Fibroblast of skin of scalp (primary cell): ENCODE data around the gene TSPAN18.

Experiments
- DNase-seq: peaks from one replicate; pipeline ENCODE4 v3.0.0-alpha.2; 2013

TSPAN18 gene

DNA sequence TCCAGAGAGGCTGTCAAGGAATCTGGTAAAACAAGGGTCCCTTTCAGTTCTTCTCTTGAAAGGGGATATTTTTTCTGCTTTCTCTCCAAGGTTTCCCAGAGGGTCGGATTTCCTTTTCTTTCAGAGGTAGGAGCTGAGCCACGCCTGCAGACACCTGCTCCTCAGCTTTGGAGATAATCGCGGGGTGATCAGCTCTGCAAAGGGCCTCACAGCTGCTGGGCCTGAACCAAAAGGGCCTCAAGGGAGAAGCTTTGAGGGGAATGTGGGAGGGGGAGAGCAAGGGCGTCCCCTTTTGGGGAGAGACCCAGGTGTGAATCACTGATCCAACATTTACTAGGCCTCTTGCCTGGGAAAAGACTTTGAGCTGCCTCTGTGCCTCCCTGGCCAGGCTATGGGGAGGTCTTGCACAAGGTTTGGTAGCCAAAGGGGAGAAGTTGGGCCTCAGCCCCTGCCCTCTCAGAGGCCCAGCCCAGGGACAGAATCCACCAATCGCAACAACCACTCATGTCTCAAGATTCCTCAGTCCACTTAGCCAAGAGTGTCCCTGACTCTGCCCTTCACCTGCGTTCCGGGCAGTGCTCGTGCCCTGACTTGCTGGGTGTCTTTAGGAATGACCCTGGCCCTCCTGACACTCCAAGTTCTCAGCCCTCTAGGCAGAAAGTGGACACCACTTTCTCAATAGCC is 237.9 kb downstream of the TSPAN18 start:
- DNase-seq: no peak

DNA sequence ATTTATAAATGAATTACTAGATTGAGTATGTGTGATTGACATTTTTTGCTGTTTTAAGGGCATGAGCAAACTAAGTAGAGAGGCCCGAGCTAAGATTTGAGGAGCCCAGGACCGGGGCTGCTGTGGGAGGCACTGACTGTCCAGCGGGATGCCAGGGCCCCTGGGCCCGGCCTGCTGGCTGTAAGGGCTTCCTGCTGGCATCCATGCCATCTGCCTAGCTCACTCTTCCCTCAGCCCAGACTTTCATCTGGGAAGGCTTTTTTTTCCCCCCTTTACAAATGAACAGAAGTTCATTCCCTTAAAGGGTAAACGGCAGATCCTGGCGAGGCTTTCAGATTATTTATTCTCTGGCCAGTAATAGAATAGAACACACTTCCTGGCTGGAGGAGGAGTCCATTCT is 239.9 kb downstream of the TSPAN18 start:
- DNase-seq: no peak

DNA sequence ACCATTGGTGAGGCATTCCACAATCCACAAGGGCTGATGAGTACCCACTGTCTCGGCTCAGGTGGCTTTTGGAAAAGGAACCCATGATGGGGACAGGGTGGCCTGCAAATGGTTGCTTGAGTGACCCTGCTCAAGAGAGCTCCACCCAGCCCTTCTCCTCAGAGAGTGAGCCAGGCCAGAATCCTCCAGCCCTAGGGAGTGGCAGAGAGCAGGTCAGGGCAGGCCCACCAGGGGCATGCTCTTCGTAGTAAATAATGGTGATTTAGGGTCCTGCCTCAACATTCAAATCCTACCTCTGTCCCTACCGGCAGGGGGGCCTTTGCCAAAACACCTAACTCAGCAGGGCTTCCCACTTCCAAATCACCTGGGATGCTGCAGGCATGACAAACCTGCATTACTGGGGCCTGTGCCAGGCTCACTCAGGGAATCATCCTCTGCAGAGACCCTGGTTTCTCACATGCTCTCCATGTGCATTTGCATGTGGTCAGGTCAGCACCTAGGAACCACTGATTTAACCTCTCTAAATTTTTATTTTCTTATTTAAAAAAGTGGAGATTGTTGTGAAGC is 241.3 kb downstream of the TSPAN18 start:
- DNase-seq: no peak

DNA sequence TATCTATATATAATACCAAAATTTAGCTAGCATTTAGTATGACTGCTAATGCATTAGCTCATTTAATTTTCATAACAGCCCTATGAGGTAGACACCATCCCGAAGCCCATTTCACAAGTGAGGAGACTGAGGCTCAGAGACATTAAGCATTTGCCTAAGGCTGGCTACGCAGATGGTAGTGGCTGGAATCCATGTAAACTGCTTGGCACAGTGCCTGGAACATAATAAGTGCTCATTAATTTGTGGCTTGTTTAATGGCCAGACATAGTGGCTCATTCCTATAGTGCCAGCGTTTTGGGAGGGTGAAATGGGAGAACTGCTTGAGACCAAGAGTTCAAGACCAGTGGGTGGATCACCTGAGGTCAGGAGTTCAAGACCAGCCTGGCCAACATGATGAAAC is 241.7 kb downstream of the TSPAN18 start:
- no peak for DNase-seq

DNA sequence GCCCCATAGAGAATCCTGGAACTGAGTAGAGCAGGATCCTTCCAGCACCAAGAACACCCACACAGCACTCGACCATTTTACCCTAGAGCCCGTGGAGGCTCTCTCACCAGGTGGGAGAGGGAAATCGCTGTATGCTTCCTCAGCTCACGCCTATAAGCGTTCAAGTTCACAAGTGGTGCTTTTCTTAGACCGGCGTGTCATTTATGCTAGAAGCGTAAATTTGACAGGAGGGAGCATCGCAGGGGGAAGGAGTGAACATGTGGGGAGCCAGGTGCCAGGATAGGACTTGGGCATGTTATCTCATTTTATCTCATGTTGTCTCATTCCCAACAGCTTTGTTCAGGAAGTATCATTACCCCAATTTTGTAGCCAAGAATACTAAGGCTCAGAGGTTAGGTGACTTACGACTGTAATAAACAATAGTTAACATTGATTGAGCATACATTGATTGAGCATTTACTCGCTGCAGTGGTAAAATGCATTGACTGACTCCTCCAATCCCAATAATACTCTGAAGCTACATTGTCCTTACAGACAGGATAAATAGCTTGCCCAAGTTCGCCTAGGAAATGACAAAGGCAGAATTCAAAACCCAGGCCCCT is 243.0 kb downstream of the TSPAN18 start:
- no peak for DNase-seq

DNA sequence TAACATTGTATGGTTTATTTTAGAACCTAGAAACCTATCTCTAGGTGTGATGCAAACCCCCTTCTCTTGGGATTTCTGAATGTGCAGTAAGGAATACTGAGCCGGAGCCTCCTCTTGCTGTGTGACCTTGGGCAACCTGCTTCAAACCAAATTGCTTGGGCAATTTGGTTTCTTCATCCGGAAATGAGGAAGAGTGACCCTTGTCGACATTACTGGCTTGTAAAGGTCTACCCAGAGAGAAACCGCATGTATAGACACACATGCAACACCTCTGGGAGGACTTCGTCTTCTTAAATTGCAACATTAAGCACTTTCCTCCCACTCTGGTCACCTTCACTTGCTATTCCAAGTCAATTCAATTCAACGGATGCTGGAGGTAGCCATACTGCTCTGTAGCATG is 243.5 kb downstream of the TSPAN18 start:
- no peak for DNase-seq

DNA sequence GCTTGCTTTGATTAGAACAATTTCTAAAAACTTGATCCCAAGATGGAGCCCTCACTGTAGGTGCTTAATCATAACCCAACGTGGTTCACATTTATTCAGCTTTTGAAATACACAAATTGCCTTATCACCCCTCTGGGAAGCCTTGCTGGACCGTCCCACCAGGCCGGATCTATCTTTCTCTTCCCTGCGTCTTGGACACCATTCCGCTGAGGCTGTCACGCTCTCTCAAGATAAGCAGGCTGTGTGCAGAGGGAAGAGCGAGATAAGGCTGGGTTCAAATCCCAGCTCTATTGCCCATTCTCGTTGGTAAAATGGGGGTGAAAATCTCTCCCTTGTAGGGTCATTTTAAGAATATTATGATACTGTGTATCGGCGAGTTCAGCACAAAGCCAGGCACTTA is 244.4 kb downstream of the TSPAN18 start:
- DNase-seq: no peak

DNA sequence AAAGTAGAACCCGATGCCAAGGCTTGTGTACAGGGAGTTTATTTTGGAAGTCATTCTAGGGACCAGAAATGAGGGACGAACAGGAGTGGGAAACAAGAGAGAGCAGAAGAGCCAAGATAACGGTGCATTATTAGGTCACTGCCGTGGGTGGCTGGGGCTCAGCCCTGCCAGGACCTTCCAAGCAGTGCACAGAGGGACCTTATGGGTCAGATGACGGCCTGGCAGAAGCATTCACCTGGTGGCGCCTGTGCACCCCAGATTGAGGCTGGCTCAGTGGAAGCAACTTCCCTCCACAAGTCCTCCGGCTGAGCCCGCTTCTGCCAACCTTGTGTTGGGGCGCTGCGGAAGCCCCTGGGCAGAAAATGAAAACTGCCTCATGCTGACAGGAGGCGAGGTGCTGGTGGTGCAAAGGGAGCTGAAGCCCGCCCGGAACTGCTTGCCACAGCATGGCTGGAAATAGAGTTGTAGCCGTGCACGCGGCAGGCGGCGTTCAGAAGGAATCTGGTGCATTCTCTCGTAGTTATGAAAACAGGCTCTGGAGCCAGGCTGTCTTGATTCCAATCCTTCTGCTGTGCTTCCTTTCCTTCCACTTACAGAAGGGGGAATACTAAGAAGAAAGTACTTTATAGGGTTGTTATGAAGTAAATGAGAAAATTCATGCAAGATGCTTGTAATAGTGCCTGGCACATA is 246.1 kb downstream of the TSPAN18 start:
- no peak for DNase-seq

DNA sequence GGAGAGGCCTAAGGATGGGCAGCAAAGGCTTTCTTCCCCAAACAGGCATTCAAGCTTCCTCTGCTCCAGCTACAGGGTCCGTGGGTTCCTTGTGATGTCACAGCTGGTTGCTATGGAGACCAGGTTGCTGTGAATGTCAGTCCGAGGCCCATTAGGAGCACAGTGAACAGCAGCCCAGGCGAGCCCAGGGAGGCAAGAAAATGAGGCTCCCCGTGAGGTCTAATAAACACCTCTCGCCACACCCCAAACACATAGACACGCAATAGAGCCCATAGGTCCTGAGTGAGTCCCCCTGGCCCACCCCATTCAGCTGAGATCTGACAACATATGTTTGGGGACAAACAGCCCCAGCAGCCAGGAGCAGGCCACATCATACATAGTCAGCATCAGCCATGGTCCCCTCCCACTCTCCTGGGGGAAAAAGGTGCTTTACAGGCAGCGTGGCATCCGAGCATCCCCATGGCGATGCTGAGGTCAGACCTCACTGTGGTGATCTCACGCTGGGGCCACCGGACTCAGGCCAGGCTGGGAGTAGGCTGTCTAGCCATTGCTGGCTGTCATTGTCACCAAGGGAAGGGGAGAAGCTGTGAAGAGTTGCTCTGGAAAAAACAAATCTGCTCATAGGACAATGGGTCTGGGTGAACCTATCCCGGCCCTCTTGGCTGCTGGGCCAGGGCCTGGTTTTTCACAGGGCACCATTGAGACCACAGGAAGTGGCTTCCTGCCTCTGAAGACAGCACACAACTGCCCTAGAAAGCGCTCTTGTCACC is 247.1 kb downstream of the TSPAN18 start:
- DNase-seq: no peak

DNA sequence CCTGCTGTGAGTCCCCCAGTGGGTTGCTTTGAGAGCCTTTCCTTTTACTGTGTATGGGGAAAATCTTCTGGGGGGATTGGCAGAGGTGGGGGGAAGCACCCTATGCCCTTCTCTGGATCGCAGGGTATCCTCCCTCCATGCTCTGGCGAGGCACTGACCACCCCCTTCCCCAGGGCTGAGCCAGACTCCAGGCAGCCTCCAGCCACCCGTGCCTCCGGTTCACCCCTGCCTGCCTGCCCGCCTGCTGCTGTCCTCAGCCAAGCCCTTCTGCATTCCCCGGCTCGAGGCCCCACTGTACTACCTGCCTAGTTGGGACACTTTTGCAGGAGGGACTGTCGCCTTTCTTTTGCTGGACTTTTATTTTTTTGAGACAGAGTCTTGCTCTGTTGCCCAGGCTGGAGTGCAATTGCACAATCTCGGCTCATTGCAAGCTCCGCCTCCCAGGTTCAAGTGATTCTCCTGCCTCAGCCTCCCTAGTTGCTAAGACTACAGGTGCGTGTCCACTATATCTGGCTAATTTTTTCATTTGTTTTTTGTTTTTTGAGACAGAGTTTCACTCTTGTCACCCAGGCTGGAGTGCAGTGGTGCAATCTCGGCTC is 247.7 kb downstream of the TSPAN18 start:
- DNase-seq: no peak

DNA sequence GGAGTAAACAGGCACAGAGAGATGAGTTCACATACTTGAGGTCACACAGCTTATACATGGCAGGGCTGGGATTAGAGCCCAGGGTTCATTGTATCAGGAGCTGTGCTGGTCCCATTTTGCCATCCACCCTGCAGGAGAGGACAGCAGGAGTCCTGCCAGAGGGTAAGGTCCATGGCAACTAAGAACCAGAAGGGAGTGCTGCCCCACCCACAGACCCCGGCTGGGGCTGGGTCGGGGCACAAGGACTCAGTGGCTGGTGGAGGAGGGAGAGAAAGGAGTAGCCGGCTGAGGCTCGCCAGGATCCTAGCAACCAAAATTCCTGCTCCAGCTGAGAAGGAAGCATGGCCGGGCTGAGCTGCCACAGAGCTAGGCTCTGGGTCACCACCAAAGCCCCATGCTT is 249.8 kb downstream of the TSPAN18 start:
- no peak for DNase-seq

DNA sequence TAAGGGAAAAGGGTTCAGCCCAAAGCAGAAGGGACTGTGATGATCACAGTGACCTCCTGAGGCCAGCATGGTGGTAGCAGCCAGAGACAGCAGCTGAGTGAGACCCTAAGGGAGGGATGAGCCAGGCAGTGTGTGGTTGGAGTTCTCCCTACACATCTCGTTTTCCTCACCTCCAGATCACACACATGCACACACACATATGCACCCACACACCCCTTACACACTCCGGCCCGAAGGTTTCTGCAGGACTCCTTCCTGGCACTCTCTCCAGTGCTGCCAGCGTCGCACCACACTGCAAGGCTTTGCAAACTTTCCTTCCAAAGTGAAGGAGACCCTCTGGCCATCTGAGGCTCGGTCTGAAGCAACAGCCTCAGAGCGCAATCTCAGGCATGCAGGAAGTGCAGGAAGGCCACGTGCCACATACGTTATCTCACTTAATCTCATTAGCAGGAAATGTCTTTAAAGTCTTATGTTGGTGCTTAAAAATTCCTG is 250.8 kb downstream of the TSPAN18 start:
- no peak for DNase-seq

DNA sequence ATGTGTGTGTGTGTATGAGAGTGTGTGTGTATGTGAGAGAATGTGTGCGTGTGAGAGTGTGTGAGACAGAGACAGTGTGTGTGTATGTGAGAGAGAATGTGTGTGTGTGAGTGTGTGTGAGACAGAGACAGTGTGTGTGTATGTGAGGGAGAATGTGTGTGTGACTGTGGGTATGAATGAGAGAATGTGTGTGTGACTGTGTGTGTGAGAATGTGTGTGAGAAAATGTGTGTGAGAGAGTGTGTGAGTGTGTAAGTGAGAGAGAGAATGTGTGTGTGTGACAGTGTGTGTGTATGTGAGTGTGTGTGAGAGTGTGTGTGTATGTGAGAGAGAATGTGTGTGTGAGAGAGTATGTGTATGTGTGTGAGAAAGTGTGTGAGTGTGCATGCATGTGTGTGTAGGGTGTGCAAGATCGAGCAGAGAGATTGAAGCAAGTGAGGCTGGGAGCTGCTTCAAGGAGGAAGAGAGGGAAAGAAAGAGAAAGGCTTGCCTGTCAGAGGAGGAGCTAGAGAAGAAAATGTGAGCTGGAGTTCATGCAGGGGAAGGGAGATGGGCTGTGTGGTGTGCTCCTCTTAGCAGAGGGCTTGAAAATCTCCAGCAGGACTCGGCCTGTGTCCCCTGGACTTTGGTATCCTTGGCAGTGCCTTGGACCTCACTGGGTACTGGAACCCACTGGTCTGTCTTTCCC is 251.7 kb downstream of the TSPAN18 start:
- DNase-seq: no peak

DNA sequence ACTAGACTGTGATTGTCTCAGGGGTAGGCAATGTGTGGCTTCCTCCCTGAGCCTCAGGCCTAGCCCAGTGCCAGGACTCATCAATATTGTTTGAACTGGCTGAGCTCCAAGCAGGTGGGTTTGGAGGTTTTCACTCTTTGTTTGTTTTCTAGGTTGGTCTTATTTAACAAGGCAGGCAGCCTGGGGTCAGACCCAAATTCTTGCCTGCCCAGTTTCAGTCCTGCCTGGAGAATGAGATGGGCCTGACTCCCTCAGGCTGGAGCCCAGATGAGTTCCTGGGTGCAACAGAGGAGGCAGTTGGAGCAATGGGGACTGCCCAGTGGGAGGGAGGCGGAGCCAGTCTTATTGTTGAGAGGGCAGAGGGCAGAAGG is 252.2 kb downstream of the TSPAN18 start:
- DNase-seq: no peak

DNA sequence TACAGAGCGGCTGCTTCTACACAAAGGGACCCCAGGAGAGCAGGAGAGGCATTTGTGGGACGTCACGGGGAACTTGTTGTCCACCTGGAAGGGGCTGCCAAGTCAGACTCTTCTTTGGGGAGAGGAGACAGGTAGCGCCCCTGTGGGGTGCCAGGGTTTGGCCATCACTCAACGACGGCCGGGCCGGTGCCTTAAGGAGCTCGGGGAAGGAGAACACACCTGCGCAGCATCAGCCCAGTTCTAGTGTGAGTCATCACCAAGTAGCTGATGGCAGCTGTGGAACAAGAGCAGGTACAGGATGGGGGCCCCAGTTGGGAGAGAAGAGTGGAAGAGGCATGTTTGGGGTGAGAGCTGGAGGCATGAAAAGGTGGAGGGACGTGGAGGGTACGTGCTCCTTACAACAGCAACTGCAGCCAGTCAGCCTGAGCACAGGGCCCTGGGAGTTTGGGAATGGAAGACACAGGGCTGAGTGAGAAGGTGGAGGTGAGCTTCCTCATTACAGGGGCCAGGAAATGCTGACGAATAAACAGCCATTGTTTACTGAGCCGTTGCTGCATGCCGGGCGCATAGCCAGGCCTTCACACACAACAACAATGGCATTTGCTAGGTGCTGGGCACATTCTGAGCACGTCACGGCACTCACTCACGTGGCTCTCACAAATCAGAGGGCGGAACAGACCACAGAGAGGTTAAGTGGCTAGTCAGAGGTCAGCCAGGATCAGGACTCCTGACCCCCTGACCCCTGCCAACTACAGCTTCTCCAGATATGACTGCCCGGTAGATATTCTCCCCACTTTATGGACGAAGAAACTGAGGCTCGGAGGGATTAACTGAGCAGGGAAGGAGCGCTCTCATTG is 253.0 kb downstream of the TSPAN18 start:
- DNase-seq: no peak

DNA sequence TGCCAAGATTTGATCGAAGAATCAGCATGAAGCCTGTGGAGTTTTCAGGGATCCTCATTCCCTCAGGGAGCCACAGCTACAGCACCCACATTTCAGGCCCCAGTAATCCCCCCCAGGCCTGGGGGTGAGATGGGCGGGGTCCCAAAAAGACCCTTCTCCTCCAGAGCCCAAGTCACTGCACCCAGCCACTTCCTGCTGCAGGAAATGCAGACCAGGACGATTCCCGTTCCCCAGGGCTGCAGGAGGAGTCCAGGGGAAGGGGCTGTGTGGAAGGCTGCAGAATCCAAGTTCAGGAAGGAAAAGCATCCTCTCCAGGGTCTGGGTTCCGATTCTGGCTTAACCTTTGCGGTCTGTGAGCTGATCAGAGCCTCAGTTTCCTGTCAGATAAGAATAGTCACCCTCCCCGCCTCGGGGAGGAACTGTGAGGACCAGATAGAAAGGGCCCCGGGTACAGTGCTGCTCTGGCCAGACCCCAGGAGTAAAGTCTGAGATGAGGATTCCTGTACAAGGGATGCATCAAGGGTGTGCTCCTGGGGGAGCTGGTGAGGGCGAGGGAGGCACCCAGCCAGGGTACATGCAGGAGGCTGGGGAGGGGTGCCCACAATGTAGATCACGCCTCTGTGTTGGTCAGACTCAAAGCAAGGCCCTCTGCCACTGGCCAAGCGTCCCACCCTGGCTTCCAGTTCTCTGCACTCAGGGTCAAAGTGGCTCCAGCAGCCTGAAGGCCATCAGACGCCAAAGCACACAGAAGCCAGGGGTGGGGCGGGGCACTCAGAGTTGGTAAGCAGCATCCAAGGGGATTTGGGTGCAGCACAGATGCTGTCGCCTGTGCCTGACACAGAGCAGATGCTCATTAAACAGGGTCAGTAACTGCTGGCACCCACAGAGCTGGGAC is 254.0 kb downstream of the TSPAN18 start:
- no peak for DNase-seq
